ENCODE measurements around the gene ADAMTS18.

ADAMTS18 gene

DNA sequence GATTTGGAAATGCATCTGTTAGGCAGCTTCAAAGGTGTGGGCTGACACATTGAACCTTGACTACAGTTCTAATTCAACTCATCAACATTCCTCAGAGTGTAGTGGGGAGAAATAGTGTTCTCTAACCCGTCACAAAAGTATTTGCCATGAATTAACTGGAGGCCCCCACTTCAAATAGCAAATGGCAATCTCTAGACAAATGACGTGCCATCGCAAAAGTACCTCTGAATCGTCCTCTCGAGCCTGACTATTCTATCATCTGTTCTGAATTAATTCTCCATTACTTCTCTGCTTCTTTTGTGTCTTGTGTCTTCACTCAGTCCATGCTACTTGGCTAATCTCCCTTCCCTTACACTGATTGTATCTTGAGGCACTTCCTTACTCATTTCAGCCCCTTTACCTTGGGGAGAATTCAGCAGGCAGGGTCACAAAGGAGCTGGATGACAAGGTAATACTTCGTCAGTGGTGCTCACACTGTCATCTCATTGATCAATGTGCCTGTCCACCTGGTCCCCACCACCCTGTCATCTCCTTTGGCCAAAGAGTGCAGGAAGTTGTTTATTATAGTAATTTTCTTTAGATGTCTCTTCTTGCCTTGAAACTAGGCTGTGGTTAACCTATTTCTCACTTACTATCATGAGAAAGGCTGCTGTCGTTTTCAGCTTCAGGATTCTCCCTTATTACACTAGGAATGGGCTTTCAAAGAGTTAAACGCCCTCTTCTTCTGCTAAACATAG is 127.2 kb downstream of the ADAMTS18 start:
- no peak for DNase-seq (ENCODE audit: low read depth, low spot score)
- H3K27me3 ChIP-seq (ENCODE audit: control insufficient read depth, insufficient read depth, low read length): no peaks in the 10 kb centered on the region
- no CpG with 5 or more reads among the region's 8 CpGs for WGBS (ENCODE audit: insufficient coverage, insufficient read length)
- no peaks in the 10 kb centered on the region for H3K4me1 ChIP-seq (ENCODE audit: control insufficient read depth, insufficient read depth, low read length)
- no peaks in the 10 kb centered on the region for H3K36me3 ChIP-seq (ENCODE audit: control insufficient read depth, insufficient read depth, low read length)
- no peak overlapping the region for H3K27ac ChIP-seq (ENCODE audit: low read length)
- no peak overlapping the region for H3K4me3 ChIP-seq (ENCODE audit: low read length)
- H3K9me3 ChIP-seq (ENCODE audit: control insufficient read depth, insufficient read depth, low read length): no peaks in the 10 kb centered on the region

- WGBS (ENCODE audit: insufficient coverage, insufficient read length): no CpG with 5 or more reads among the region's 3 CpGs
- H3K27ac ChIP-seq (ENCODE audit: low read length): no peak overlapping the region
These were observed 128.8 kb downstream of the ADAMTS18 start for GRCh38 chr16:77306075-77306474.

DNA sequence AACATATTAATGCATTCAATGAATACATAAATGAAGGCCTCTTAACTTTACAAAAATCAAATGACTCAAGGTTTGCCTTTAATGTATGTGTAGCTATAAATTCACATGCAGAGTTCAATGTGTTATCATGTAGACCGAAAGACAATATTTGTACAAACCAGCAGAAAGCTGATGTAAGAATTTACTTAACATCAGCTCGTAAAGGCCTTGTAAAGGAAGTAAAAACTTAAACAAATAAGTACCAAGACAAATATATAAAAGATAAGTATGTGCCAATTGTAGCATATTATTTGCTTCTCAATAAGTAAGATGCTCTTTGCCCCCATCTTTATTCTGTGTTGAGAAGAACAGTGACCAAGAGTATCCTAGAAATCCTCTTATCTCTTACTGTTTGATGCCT is 130.0 kb downstream of the ADAMTS18 start:
- H3K27me3 ChIP-seq (ENCODE audit: control insufficient read depth, insufficient read depth, low read length): no peaks in the 10 kb centered on the region
- H3K4me3 ChIP-seq (ENCODE audit: low read length): no peak overlapping the region
- H3K4me1 ChIP-seq (ENCODE audit: control insufficient read depth, insufficient read depth, low read length): no peaks in the 10 kb centered on the region
- no CpG with 5 or more reads among the region's 2 CpGs for WGBS (ENCODE audit: insufficient coverage, insufficient read length)
- no peak overlapping the region for H3K27ac ChIP-seq (ENCODE audit: low read length)
- no peaks in the 10 kb centered on the region for H3K36me3 ChIP-seq (ENCODE audit: control insufficient read depth, insufficient read depth, low read length)
- no peaks in the 10 kb centered on the region for H3K9me3 ChIP-seq (ENCODE audit: control insufficient read depth, insufficient read depth, low read length)
- no peak for DNase-seq (ENCODE audit: low read depth, low spot score)

More at GRCh38 chr16:77306075-77306474, 128.8 kb downstream of the ADAMTS18 start:
- DNase-seq (ENCODE audit: low read depth, low spot score): no peak
- no peaks in the 10 kb centered on the region for H3K4me1 ChIP-seq (ENCODE audit: control insufficient read depth, insufficient read depth, low read length)
- no peaks in the 10 kb centered on the region for H3K9me3 ChIP-seq (ENCODE audit: control insufficient read depth, insufficient read depth, low read length)
- H3K27me3 ChIP-seq (ENCODE audit: control insufficient read depth, insufficient read depth, low read length): no peaks in the 10 kb centered on the region
- no peak overlapping the region for H3K4me3 ChIP-seq (ENCODE audit: low read length)
- no peaks in the 10 kb centered on the region for H3K36me3 ChIP-seq (ENCODE audit: control insufficient read depth, insufficient read depth, low read length)

- no CpG with 5 or more reads among the region's 2 CpGs for WGBS (ENCODE audit: insufficient coverage, insufficient read length)
- Histone ChIP-seq H3K36me3 (ENCODE audit: control insufficient read depth, insufficient read depth, low read length) (no peaks in the 10 kb centered on the region), H3K27ac (ENCODE audit: low read length) (no peak overlapping the region), H3K4me3 (ENCODE audit: low read length) (no peak overlapping the region), H3K9me3 (ENCODE audit: control insufficient read depth, insufficient read depth, low read length) (no peaks in the 10 kb centered on the region), H3K27me3 (ENCODE audit: control insufficient read depth, insufficient read depth, low read length) (no peaks in the 10 kb centered on the region), H3K4me1 (ENCODE audit: control insufficient read depth, insufficient read depth, low read length) (no peaks in the 10 kb centered on the region)
- no peak for DNase-seq (ENCODE audit: low read depth, low spot score)
These were observed 130.7 kb downstream of the ADAMTS18 start for GRCh38 chr16:77304134-77304533.

DNA sequence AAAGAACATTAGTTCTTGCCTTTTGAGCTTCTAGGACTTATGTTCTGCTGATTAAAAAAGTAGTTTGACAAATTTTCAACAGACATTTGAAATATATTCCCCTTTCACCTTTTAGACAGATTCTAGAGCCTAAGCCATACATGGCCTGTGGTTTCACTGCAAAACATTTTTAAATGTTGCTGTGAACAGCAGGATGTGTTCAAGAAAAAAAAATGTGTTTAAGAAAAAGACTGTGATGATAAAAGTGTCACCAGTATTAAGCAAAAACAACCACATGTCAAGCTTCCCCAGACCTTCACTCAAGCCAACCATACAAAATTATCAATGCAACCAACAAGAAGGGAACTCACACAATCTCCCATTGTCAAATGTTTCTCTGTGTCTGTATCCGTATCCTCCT is 132.2 kb downstream of the ADAMTS18 start:
- WGBS (ENCODE audit: insufficient coverage, insufficient read length): no CpG with 5 or more reads among the region's 1 CpG
- no peak for DNase-seq (ENCODE audit: low read depth, low spot score)
- Histone ChIP-seq H3K4me1 (ENCODE audit: control insufficient read depth, insufficient read depth, low read length) (no peaks in the 10 kb centered on the region), H3K27ac (ENCODE audit: low read length) (no peak overlapping the region), H3K4me3 (ENCODE audit: low read length) (no peak overlapping the region), H3K27me3 (ENCODE audit: control insufficient read depth, insufficient read depth, low read length) (no peaks in the 10 kb centered on the region), H3K9me3 (ENCODE audit: control insufficient read depth, insufficient read depth, low read length) (no peaks in the 10 kb centered on the region), H3K36me3 (ENCODE audit: control insufficient read depth, insufficient read depth, low read length) (no peaks in the 10 kb centered on the region)

DNA sequence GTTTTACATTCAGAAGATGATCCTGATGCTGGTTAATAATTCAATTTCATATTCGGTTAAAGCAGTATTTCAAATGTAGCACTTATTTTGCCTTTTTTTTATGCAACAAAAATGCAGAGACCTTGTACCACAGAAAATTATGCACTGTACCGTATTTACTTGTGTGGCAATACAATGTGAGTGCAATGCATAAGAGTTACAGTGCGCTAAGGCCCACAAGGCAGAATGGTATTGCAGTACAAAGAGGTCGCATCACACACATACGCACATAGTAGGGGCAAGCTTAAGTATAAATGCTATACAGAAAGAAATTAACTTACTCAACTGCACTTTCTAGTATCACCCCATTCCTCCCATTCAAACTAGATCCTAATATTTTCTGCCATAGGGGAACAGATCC is 132.6 kb downstream of the ADAMTS18 start:
- H3K4me1 ChIP-seq (ENCODE audit: control insufficient read depth, insufficient read depth, low read length): no peaks in the 10 kb centered on the region

GRCh38 chr16:77300256-77300655 is 134.6 kb downstream of the ADAMTS18 start:
- no peaks in the 10 kb centered on the region for H3K4me1 ChIP-seq (ENCODE audit: control insufficient read depth, insufficient read depth, low read length)
- H3K9me3 ChIP-seq (ENCODE audit: control insufficient read depth, insufficient read depth, low read length): no peaks in the 10 kb centered on the region
- no peak overlapping the region for H3K27ac ChIP-seq (ENCODE audit: low read length)
- H3K27me3 ChIP-seq (ENCODE audit: control insufficient read depth, insufficient read depth, low read length): no peaks in the 10 kb centered on the region
- H3K36me3 ChIP-seq (ENCODE audit: control insufficient read depth, insufficient read depth, low read length): no peaks in the 10 kb centered on the region
- DNase-seq (ENCODE audit: low read depth, low spot score): no peak
- WGBS (ENCODE audit: insufficient coverage, insufficient read length): no CpG with 5 or more reads among the region's 3 CpGs
- no peak overlapping the region for H3K4me3 ChIP-seq (ENCODE audit: low read length)

More for the DNA sequence above, 132.6 kb downstream of the ADAMTS18 start:
- no peaks in the 10 kb centered on the region for H3K36me3 ChIP-seq (ENCODE audit: control insufficient read depth, insufficient read depth, low read length)
- DNase-seq (ENCODE audit: low read depth, low spot score): no peak
- H3K27ac ChIP-seq (ENCODE audit: low read length): no peak overlapping the region
- no peaks in the 10 kb centered on the region for H3K9me3 ChIP-seq (ENCODE audit: control insufficient read depth, insufficient read depth, low read length)
- no CpG with 5 or more reads among the region's 5 CpGs for WGBS (ENCODE audit: insufficient coverage, insufficient read length)
- H3K27me3 ChIP-seq (ENCODE audit: control insufficient read depth, insufficient read depth, low read length): no peaks in the 10 kb centered on the region
- no peak overlapping the region for H3K4me3 ChIP-seq (ENCODE audit: low read length)

GRCh38 chr16:77299395-77299794 is 135.4 kb downstream of the ADAMTS18 start:
- Histone ChIP-seq H3K27ac (ENCODE audit: low read length) (no peak overlapping the region), H3K4me1 (ENCODE audit: control insufficient read depth, insufficient read depth, low read length) (no peaks in the 10 kb centered on the region), H3K27me3 (ENCODE audit: control insufficient read depth, insufficient read depth, low read length) (no peaks in the 10 kb centered on the region), H3K9me3 (ENCODE audit: control insufficient read depth, insufficient read depth, low read length) (no peaks in the 10 kb centered on the region), H3K36me3 (ENCODE audit: control insufficient read depth, insufficient read depth, low read length) (no peaks in the 10 kb centered on the region), H3K4me3 (ENCODE audit: low read length) (no peak overlapping the region)
- no peak for DNase-seq (ENCODE audit: low read depth, low spot score)
- no CpG with 5 or more reads among the region's 1 CpG for WGBS (ENCODE audit: insufficient coverage, insufficient read length)

DNA sequence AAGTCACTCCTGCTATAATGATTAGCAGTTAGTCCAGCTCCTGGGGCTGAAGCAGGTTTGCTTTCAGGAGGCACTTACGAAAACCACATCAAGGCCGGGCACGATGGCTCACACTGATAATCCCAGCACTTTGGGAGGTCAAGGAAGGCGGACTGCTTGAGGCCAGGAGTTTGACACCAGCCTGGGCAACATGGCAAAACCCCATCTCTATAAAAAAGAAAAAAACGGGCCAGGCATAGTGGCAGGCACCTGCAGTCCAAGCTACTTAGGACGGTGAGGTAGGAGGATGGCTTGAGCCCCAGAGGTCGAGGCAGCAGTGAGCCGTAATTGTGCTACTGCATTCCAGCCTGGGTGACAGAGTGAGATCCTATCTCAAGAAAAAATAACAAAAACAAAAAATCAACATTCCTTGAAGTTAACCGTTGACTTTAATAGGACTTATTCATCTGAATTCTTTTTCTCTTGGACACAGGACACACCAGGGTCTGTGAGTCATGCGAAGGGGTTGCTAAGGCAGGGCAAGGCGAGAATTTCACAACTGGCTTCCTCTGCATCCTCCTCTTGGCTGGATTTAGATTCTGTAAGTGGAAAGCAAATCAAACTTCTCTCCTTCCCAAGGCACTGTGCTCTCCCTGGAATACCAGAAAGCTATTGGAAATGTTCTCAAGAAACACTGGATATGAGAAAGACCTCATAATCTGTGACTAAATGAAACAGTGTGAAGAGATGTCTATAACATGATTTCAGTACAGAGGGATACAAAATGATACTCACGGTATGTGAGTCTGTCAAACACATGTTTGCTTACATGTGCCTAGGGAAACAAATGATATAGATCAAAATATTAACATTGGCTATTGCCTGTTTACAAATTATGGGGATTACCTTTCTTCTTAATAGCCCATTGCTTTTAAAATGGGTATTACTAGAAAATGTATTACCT is 136.1 kb downstream of the ADAMTS18 start:
- Histone ChIP-seq H3K27ac (ENCODE audit: low read length) (no peak overlapping the region), H3K9me3 (ENCODE audit: control insufficient read depth, insufficient read depth, low read length) (no peaks in the 10 kb centered on the region), H3K36me3 (ENCODE audit: control insufficient read depth, insufficient read depth, low read length) (no peaks in the 10 kb centered on the region), H3K4me3 (ENCODE audit: low read length) (no peak overlapping the region), H3K4me1 (ENCODE audit: control insufficient read depth, insufficient read depth, low read length) (no peaks in the 10 kb centered on the region), H3K27me3 (ENCODE audit: control insufficient read depth, insufficient read depth, low read length) (no peaks in the 10 kb centered on the region)
- no CpG with 5 or more reads among the region's 12 CpGs for WGBS (ENCODE audit: insufficient coverage, insufficient read length)
- no peak for DNase-seq (ENCODE audit: low read depth, low spot score)

- Histone ChIP-seq H3K27me3 (ENCODE audit: control insufficient read depth, insufficient read depth, low read length) (no peaks in the 10 kb centered on the region), H3K4me1 (ENCODE audit: control insufficient read depth, insufficient read depth, low read length) (no peaks in the 10 kb centered on the region), H3K27ac (ENCODE audit: low read length) (no peak overlapping the region), H3K9me3 (ENCODE audit: control insufficient read depth, insufficient read depth, low read length) (no peaks in the 10 kb centered on the region), H3K36me3 (ENCODE audit: control insufficient read depth, insufficient read depth, low read length) (no peaks in the 10 kb centered on the region), H3K4me3 (ENCODE audit: low read length) (no peak overlapping the region)
- no CpG with 5 or more reads among the region's 5 CpGs for WGBS (ENCODE audit: insufficient coverage, insufficient read length)
- no peak for DNase-seq (ENCODE audit: low read depth, low spot score)
These were observed 136.8 kb downstream of the ADAMTS18 start for GRCh38 chr16:77297996-77298395.
